ENCODE results near the gene DIPK1A. TPM values are rescaled to one million over a fixed set of nuclear protein-coding genes. Genes with fewer than 3 reads are reported as not detected.
"Not testable (repeated sequence)": the region's sequence is repeated elsewhere in the genome, so short reads cannot be mapped to it uniquely, and the experiment has no call there.

The DIPK1A gene
- total RNA-seq, 4 donors from 2014 or later, result 11.7 to 17.5 (median 15.1) TPM

DNA sequence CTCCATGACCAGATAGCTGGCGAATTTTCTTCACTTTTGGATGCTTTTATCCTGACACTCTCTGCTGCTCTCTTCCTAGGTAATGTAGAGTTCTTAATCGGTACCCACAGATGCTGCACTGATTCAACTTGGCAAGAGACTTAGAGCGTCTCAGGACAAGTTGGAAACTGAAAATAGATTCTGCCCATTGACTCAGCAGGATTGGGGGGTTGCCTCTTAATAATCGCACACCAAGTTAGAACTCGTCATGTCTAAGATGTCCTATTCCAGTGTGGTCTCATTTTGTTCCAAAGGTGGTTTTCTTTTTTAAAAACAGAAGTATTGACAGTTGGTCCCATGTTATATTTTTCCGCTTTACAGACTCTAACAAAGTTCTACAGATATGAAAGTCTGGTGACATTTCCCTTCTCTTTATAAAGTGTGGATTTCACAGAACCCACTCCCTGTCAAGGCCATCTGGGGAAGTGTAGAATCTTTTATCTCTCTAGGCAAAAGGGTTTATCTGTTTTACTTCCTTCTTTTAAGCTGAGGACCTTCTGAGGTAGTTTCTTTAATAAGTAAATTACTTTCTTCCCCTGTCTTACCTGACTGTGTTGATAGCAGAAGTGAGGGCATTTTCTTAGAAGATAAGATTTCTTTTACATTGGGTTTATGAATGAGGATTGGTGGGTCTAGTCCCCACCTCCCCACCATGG is 12.1 kb upstream of the DIPK1A start:
- no peak for TF ChIP-seq POLR2A (IDR thresholded peaks at IDR 0.05)
- TF ChIP-seq, protein P1, sequence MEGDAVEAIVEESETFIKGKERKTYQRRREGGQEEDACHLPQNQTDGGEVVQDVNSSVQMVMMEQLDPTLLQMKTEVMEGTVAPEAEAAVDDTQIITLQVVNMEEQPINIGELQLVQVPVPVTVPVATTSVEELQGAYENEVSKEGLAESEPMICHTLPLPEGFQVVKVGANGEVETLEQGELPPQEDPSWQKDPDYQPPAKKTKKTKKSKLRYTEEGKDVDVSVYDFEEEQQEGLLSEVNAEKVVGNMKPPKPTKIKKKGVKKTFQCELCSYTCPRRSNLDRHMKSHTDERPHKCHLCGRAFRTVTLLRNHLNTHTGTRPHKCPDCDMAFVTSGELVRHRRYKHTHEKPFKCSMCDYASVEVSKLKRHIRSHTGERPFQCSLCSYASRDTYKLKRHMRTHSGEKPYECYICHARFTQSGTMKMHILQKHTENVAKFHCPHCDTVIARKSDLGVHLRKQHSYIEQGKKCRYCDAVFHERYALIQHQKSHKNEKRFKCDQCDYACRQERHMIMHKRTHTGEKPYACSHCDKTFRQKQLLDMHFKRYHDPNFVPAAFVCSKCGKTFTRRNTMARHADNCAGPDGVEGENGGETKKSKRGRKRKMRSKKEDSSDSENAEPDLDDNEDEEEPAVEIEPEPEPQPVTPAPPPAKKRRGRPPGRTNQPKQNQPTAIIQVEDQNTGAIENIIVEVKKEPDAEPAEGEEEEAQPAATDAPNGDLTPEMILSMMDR (IDR thresholded peaks at IDR 0.05), result no peak
- no peak for DNase-seq
- H3K27ac ChIP-seq, result no peak overlapping the region
- intact Hi-C loops (cut with DNase I), result no loop called here
- no peaks in the 10 kb centered on the region for H3K4me1 ChIP-seq
- 84 to 93% methylated on average over 6 of the region's 6 CpGs for whole genome bisulfite sequencing, 2 donors
- H3K4me3 ChIP-seq (replicated peaks in 1 of 3), result no peak overlapping the region
- no peaks in the 10 kb centered on the region for H3K9me3 ChIP-seq
- H3K36me3 ChIP-seq, result no peaks in the 10 kb centered on the region
- H3K27me3 ChIP-seq, result no peaks in the 10 kb centered on the region

DNA sequence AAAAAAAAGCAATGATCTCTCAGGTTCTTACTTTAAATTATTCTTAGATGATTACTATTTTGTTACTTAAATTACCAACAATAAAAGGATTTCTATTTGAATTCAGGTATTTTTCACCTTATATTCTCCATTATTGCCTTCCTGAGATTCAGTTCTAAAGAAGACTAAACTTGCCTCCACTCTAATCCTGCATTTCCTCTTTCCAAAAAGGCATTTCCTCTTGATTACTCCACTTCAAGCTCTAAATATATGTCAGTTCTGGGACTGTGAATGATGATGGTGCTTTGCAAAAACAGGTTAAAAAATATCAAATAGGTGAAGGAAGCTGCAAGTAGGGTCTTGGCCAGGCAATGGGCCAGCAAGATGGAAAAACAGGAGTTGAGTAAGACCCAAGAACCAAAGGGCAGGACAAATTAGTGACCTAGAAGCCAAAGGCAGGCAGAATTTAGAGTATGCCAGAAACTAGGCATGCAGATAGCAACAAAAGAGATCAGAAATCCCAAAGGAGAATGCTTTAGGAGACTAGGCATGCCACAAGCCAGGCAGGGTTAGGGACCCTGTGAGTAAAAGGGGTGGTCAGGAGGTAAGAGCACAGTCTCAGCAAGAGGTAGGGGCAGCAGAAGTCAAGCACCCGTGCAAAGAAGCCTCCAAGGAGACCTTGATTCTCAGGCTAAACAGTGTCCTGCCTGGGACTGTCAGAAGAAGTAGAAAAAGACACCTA is 11.3 kb upstream of the DIPK1A start:
- no peaks in the 10 kb centered on the region for H3K27me3 ChIP-seq
- no peaks in the 10 kb centered on the region for H3K9me3 ChIP-seq
- no peak overlapping the region for H3K27ac ChIP-seq
- DNase-seq, result no peak
- H3K4me1 ChIP-seq, result no peaks in the 10 kb centered on the region
- no peak overlapping the region for H3K4me3 ChIP-seq (replicated peaks in 1 of 3)
- 20 to 31% methylated on average over 1 of the region's 1 CpG for WGBS, 2 donors
- H3K36me3 ChIP-seq, result no peaks in the 10 kb centered on the region
- intact Hi-C loops (cut with DNase I), result no loop called here
- TF ChIP-seq, protein P1 (IDR thresholded peaks at IDR 0.05), result no peak
- TF ChIP-seq POLR2A (IDR thresholded peaks at IDR 0.05), result no peak

DNA sequence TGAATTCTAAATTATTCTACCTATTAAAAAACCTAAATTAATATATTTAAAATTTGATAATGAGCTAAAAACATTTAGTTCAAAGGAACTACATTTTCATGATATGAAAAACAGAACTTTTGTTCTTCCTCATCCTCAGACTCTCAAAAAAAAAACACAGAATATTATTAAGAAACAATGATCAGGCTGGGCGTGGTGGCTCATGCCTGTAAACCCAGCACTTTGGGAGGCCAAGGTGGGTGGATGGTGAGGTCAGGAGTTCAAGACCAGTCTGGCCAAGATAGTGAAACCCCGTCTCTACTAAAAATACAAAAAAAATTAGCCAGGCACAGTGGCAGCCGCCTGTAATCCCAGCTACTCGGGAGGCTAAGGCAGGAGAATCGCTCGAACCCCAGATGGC is 10.7 kb upstream of the DIPK1A start:
- H3K4me3 ChIP-seq (replicated peaks in 1 of 3); DNase-seq; H3K4me1 ChIP-seq; H3K27me3 ChIP-seq; H3K36me3 ChIP-seq; H3K27ac ChIP-seq; H3K9me3 ChIP-seq; intact Hi-C loops (cut with DNase I): not testable (repeated sequence)
- 85 to 88% methylated on average over 6 of the region's 6 CpGs for WGBS, 2 donors

DNA sequence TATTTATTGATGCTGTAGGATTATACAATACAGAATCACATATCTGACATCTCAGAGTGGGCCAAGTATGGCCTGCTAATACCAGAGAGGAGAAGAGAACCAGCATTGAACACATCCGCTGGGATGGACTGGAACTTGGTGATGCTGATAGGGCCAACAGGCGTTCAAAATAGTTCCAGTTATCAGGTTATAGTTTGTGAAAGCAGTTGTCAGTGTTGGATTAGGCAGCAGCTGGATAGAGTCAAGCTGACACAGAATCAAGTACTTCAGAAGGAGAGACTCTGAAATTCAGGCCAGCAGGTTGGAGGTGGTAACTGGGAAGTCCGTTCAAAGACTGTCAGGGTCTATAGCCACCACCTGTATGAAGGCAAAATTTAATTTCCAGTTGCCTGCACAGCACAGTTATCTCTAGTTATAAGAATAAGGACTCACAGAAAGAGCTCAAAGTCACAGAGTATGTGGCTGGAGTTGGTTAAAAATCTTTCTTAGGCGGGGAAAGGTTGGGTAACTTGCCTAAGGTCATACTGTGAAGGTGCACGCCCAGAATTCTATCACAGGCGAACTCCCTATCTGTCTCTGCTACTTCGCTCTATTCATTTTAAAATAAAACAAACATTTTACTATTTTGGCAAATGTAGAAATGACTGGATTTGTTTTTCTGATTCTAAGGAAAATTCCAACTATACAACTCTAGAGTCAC is 9.9 kb upstream of the DIPK1A start:
- no peak overlapping the region for H3K4me3 ChIP-seq (replicated peaks in 1 of 3)
- H3K9me3 ChIP-seq, result no peaks in the 10 kb centered on the region
- H3K4me1 ChIP-seq, result no peaks in the 10 kb centered on the region
- H3K27ac ChIP-seq, result no peak overlapping the region
- H3K36me3 ChIP-seq, result no peaks in the 10 kb centered on the region
- TF ChIP-seq, protein P1 (IDR thresholded peaks at IDR 0.05), result no peak
- no peak for TF ChIP-seq POLR2A (IDR thresholded peaks at IDR 0.05)
- H3K27me3 ChIP-seq, result no peaks in the 10 kb centered on the region
- DNase-seq, result no peak
- 94 to 96% methylated on average over 7 of the region's 7 CpGs for WGBS, 2 donors
- intact Hi-C loops (cut with DNase I), result no loop called here

DNA sequence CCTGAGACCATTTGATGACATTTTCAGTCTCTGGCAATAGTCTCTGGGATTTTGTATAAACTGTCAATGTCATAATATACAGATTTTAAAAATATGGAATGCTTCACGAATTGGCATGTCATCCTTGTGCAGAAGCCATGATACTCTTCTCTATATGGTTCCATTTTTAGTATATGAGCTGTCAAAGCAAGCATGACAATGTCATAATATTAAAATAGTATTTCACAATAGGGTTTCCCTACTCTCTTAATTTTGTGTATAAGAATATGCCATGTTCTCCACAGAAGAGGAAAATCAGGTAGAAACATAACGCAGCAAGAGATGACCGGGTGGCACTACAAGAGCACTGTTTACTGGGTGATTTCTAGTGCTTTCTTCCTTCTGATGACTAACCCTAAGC is 8.3 kb upstream of the DIPK1A start:
- intact Hi-C loops (cut with DNase I), result no loop called here
- no peak for DNase-seq
- no peak overlapping the region for H3K4me3 ChIP-seq (replicated peaks in 1 of 3)
- no peaks in the 10 kb centered on the region for H3K36me3 ChIP-seq
- TF ChIP-seq, protein P1 (IDR thresholded peaks at IDR 0.05), result no peak
- TF ChIP-seq POLR2A (IDR thresholded peaks at IDR 0.05), result no peak
- no peak overlapping the region for H3K27ac ChIP-seq
- WGBS, 2 donors, result 89 to 94% methylated on average over 3 of the region's 3 CpGs
- H3K9me3 ChIP-seq, result no peaks in the 10 kb centered on the region
- H3K4me1 ChIP-seq, result no peaks in the 10 kb centered on the region
- no peaks in the 10 kb centered on the region for H3K27me3 ChIP-seq

Measured in thyroid gland (tissue), 4 donors.